Activated CD4-positive, alpha-beta T cell treated with anti-CD3 and anti-CD28 coated beads, Interleukin-2, amount 10 ng/mL, durations not matched to agents 24 days and 14 days (primary cell): ENCODE measurements around the gene CBFB. TPM values are rescaled to one million over a fixed set of nuclear protein-coding genes. Genes with fewer than 3 reads are reported as not detected.
"Not testable (repeated sequence)": the region's sequence is repeated elsewhere in the genome, so short reads cannot be mapped to it uniquely, and the experiment has no call there.

Experiments
- DNase-seq: peaks from one replicate; pipeline ENCODE4 v3.0.0; 2022
- H3K27ac Mint-ChIP-seq: one replicate; pipeline ENCODE4 v1.8.0; 2022; ENCODE audit warnings: mild to moderate bottlenecking, mixed read lengths
- H3K27me3 Mint-ChIP-seq: one replicate; pipeline ENCODE4 v1.8.0; 2022; ENCODE audit warnings: mixed read lengths
- H3K36me3 Mint-ChIP-seq: one replicate; pipeline ENCODE4 v1.8.0; 2022; ENCODE audit warnings: low read depth, mild to moderate bottlenecking, mixed read lengths
- H3K4me1 Mint-ChIP-seq: one replicate; pipeline ENCODE4 v1.8.0; 2021; ENCODE audit warnings: mixed read lengths
- H3K4me3 Mint-ChIP-seq: one replicate; pipeline ENCODE4 v1.8.0; 2022; ENCODE audit warnings: mild to moderate bottlenecking, moderate library complexity, mixed read lengths
- H3K9me3 Mint-ChIP-seq: one replicate; pipeline ENCODE4 v1.8.0; 2021; ENCODE audit warnings: mixed read lengths
- intact Hi-C: fragments of 100-400 bp; cut with micrococcal nuclease; formaldehyde crosslinking; loops from one replicate; pipeline ENCODE4 v1.15.1; 2023
- total RNA-seq: library from RNA; stranded (reverse); gene quantifications from 2 replicates; pipeline ENCODE4 v1.2.3, GENCODE V29; 2022

CBFB gene
- 163 and 172 TPM in 2 replicates for total RNA-seq

GRCh38 chr16:67028696-67029253, at the start of gene CBFB:
Gene CBFB, plus strand, starts transcription at chr16:67029149. Its CDS starts 259 bp downstream, at chr16:67029408.
- Mint-ChIP-seq H3K27ac (peak within 1 kb of the TSS; percentile 95), H3K27me3 (no peaks in the 10 kb centered on the region), H3K9me3 (no peaks in the 10 kb centered on the region), H3K4me1 (peaks cover 53% of the 10 kb centered on the region), H3K4me3 (peak within 1 kb of the TSS; percentile 96), H3K36me3 (peaks cover 34% of the 10 kb centered on the region)
- DNase-seq, result peak; percentile 98
- intact Hi-C loops, result loop anchor here (1.0 kb wide), 2 partner anchors 10 to 44 kb away; no protein-coding TSS in a partner anchor

- H3K4me1 Mint-ChIP-seq, result peaks cover 61% of the 10 kb centered on the region
- H3K9me3 Mint-ChIP-seq, result peaks cover 4% of the 10 kb centered on the region
- intact Hi-C loops, result no loop called here
Measured at GRCh38 chr16:66983033-66983432, 45.9 kb upstream of the CBFB start.

GRCh38 chr16:66984892-66985311, 44.0 kb upstream of the CBFB start:
- Mint-ChIP-seq H3K27ac (peak overlapping the region; percentile 97), H3K27me3 (no peaks in the 10 kb centered on the region), H3K4me1 (peaks cover 57% of the 10 kb centered on the region), H3K4me3 (peak overlapping the region; percentile 61), H3K36me3 (peaks cover 15% of the 10 kb centered on the region), H3K9me3 (peaks cover 4% of the 10 kb centered on the region)
- DNase-seq, result peak; percentile 86
- intact Hi-C loops, result loop anchor here (1.0 kb wide), 8 partner anchors 8 to 327 kb away; partner anchors contain the start of genes CBFB, FBXL8 and TRADD

More at GRCh38 chr16:66983033-66983432, 45.9 kb upstream of the CBFB start:
- peaks cover 15% of the 10 kb centered on the region for H3K36me3 Mint-ChIP-seq
- peak overlapping the region; percentile 97 for H3K27ac Mint-ChIP-seq
- no peak for DNase-seq
- H3K4me3 Mint-ChIP-seq, result no peak overlapping the region
- no peaks in the 10 kb centered on the region for H3K27me3 Mint-ChIP-seq

- Mint-ChIP-seq H3K9me3 (peaks cover 4% of the 10 kb centered on the region), H3K27ac (peak overlapping the region; percentile 97), H3K27me3 (no peaks in the 10 kb centered on the region), H3K36me3 (peaks cover 15% of the 10 kb centered on the region), H3K4me1 (peaks cover 54% of the 10 kb centered on the region), H3K4me3 (peak overlapping the region; percentile 26)
- no peak for DNase-seq
- intact Hi-C loops, result no loop called here
Measured at GRCh38 chr16:66986559-66986958, 42.4 kb upstream of the CBFB start.

- no peak for DNase-seq
- H3K36me3 Mint-ChIP-seq, result peaks cover 10% of the 10 kb centered on the region
- peak within 1 kb of the TSS; percentile 21 for H3K4me3 Mint-ChIP-seq
- H3K9me3 Mint-ChIP-seq, result peaks cover 4% of the 10 kb centered on the region
- intact Hi-C loops, result no loop called here
- peak within 1 kb of the TSS; percentile 97 for H3K27ac Mint-ChIP-seq
- peaks cover 45% of the 10 kb centered on the region for H3K4me1 Mint-ChIP-seq
- H3K27me3 Mint-ChIP-seq, result no peaks in the 10 kb centered on the region
Measured at GRCh38 chr16:66988197-66988788, 40.7 kb upstream of the CBFB start, which contains the start of gene CES4A. Gene CES4A, plus strand, starts transcription at chr16:66988589. Its CDS starts 184 bp downstream, at chr16:66988773.

- intact Hi-C loops, result no loop called here
- peaks cover 21% of the 10 kb centered on the region for H3K4me1 Mint-ChIP-seq
- no peak overlapping the region for H3K4me3 Mint-ChIP-seq
- no peak overlapping the region for H3K27ac Mint-ChIP-seq
- peaks cover 4% of the 10 kb centered on the region for H3K36me3 Mint-ChIP-seq
- peaks cover 4% of the 10 kb centered on the region for H3K9me3 Mint-ChIP-seq
- no peak for DNase-seq
- no peaks in the 10 kb centered on the region for H3K27me3 Mint-ChIP-seq
Measured at GRCh38 chr16:66991545-66992077, 37.3 kb upstream of the CBFB start.

- H3K27me3 Mint-ChIP-seq, DNase-seq, H3K36me3 Mint-ChIP-seq, H3K9me3 Mint-ChIP-seq, intact Hi-C loops, H3K27ac Mint-ChIP-seq, H3K4me1 Mint-ChIP-seq, H3K4me3 Mint-ChIP-seq: not testable (repeated sequence)
Measured at GRCh38 chr16:66993558-66993957, 35.4 kb upstream of the CBFB start.

- no peak for DNase-seq
- Mint-ChIP-seq H3K27me3 (no peaks in the 10 kb centered on the region), H3K4me1 (peaks cover 17% of the 10 kb centered on the region), H3K36me3 (peaks cover 5% of the 10 kb centered on the region), H3K27ac (no peak overlapping the region), H3K9me3 (no peaks in the 10 kb centered on the region), H3K4me3 (no peak overlapping the region)
- intact Hi-C loops, result no loop called here
Measured at GRCh38 chr16:66996324-66996982, 32.5 kb upstream of the CBFB start.

- Mint-ChIP-seq H3K4me1 (peaks cover 22% of the 10 kb centered on the region), H3K27me3 (no peaks in the 10 kb centered on the region), H3K9me3 (no peaks in the 10 kb centered on the region), H3K36me3 (peaks cover 7% of the 10 kb centered on the region), H3K4me3 (no peak overlapping the region), H3K27ac (no peak overlapping the region)
- no peak for DNase-seq
- intact Hi-C loops, result no loop called here
Measured at GRCh38 chr16:66996983-66997358, 32.0 kb upstream of the CBFB start.

GRCh38 chr16:67000384-67001351, 28.3 kb upstream of the CBFB start:
- peaks cover 37% of the 10 kb centered on the region for H3K4me1 Mint-ChIP-seq

GRCh38 chr16:67001726-67002125, 27.2 kb upstream of the CBFB start:
- peaks cover 36% of the 10 kb centered on the region for H3K36me3 Mint-ChIP-seq
- H3K27me3 Mint-ChIP-seq, result no peaks in the 10 kb centered on the region
- H3K9me3 Mint-ChIP-seq, result no peaks in the 10 kb centered on the region
- H3K27ac Mint-ChIP-seq, result no peak overlapping the region
- DNase-seq, result no peak
- H3K4me3 Mint-ChIP-seq, result peak overlapping the region; percentile 82
- intact Hi-C loops, result no loop called here
- H3K4me1 Mint-ChIP-seq, result peaks cover 44% of the 10 kb centered on the region

More at GRCh38 chr16:67000384-67001351, 28.3 kb upstream of the CBFB start:
- H3K27me3 Mint-ChIP-seq, result no peaks in the 10 kb centered on the region
- H3K27ac Mint-ChIP-seq, result peak overlapping the region; percentile 89
- DNase-seq, result peak; percentile 89
- H3K4me3 Mint-ChIP-seq, result peak overlapping the region; percentile 82
- no peaks in the 10 kb centered on the region for H3K9me3 Mint-ChIP-seq
- peaks cover 30% of the 10 kb centered on the region for H3K36me3 Mint-ChIP-seq
- intact Hi-C loops, result loop anchor here (1.0 kb wide), 1 partner anchor 16 kb away; no protein-coding TSS in a partner anchor

- H3K36me3 Mint-ChIP-seq, result peaks cover 50% of the 10 kb centered on the region
- H3K4me1 Mint-ChIP-seq, result peaks cover 53% of the 10 kb centered on the region
- intact Hi-C loops, result no loop called here
- no peaks in the 10 kb centered on the region for H3K9me3 Mint-ChIP-seq
- no peak overlapping the region for H3K4me3 Mint-ChIP-seq
- DNase-seq, result no peak
- no peaks in the 10 kb centered on the region for H3K27me3 Mint-ChIP-seq
- H3K27ac Mint-ChIP-seq, result peak overlapping the region; percentile 34
Measured at GRCh38 chr16:67006930-67007658, 21.9 kb upstream of the CBFB start.
